HL-60 (cell line): Measurements from ENCODE around the gene AQP1.

Experiments used
- DNase-seq, 2 experiments: peaks; one replicate each; pipeline ENCODE4 v3.0.0-alpha.2; 2010 to 2020; ENCODE audit warnings: low read depth in 1 of 2, low spot score in 1 of 2
- H3K27ac ChIP-seq: fragments of 250-450 bp; sonication (Bioruptor Pico); replicated peaks from 2 replicates; pipeline ENCODE4 v1.5.1; 2020; ENCODE audit warnings: mild to moderate bottlenecking, moderate library complexity
- H3K27me3 ChIP-seq: fragments of 250-450 bp; sonication (Bioruptor Pico); 2 replicates; pipeline ENCODE4 v1.5.1; 2021; ENCODE audit warnings: mild to moderate bottlenecking, moderate library complexity; ENCODE audit not compliant: insufficient read depth, poor library complexity, severe bottlenecking
- H3K4me3 ChIP-seq: replicated peaks from 2 replicates; pipeline ENCODE4 v1.5.1; 2011; ENCODE audit warnings: mild to moderate bottlenecking, control low read depth, low read length; ENCODE audit not compliant: insufficient read depth
- CTCF ChIP-seq: IDR thresholded peaks from one replicate; pipeline ENCODE4 v1.5.1; 2011; ENCODE audit warnings: low read length, control low read depth, inconsistent platforms; ENCODE audit not compliant: insufficient read depth
- GABPA ChIP-seq: IDR thresholded peaks from 2 replicates; pipeline ENCODE4 v1.6.1; 2012; ENCODE audit warnings: low read depth
- POLR2AphosphoS5 ChIP-seq: IDR thresholded peaks from 2 replicates; pipeline ENCODE4 v1.6.1; 2012; ENCODE audit warnings: low read depth
- REST ChIP-seq: IDR thresholded peaks from 2 replicates; pipeline ENCODE4 v1.6.1; 2012; ENCODE audit warnings: low read depth; ENCODE audit not compliant: insufficient replicate concordance
- SPI1 ChIP-seq: IDR thresholded peaks from 2 replicates; pipeline ENCODE4 v1.6.1; 2012; ENCODE audit warnings: low read depth, mild to moderate bottlenecking, borderline replicate concordance

AQP1 gene

GRCh38 chr7:30903146-30903545 is 8.5 kb upstream of the AQP1 start:
- TF ChIP-seq POLR2AphosphoS5 (no peak), SPI1 (no peak), GABPA (no peak), REST (no peak), CTCF (no peak)
- H3K27me3 ChIP-seq, result no peaks in the 10 kb centered on the region
- H3K4me3 ChIP-seq, result no peak overlapping the region
- no peak for DNase-seq
- H3K27ac ChIP-seq, result no peak overlapping the region

- Histone ChIP-seq H3K4me3 (no peak overlapping the region), H3K27me3 (no peaks in the 10 kb centered on the region), H3K27ac (no peak overlapping the region)
- no peak for DNase-seq
- TF ChIP-seq GABPA (no peak), REST (no peak), CTCF (no peak), SPI1 (no peak)
Measured at GRCh38 chr7:30904561-30904960, 7.1 kb upstream of the AQP1 start.

- no peaks in the 10 kb centered on the region for H3K27me3 ChIP-seq
- DNase-seq, result no peak
- H3K27ac ChIP-seq, result no peak overlapping the region
- H3K4me3 ChIP-seq, result no peak overlapping the region
- TF ChIP-seq POLR2AphosphoS5 (no peak), CTCF (no peak), SPI1 (no peak)
Measured at GRCh38 chr7:30905078-30906012, 6.3 kb upstream of the AQP1 start.

- TF ChIP-seq CTCF (no peak), GABPA (no peak), POLR2AphosphoS5 (no peak), REST (no peak), SPI1 (no peak)
- Histone ChIP-seq H3K27ac (no peak overlapping the region), H3K27me3 (no peaks in the 10 kb centered on the region), H3K4me3 (no peak overlapping the region)
- DNase-seq, result no peak
Measured at GRCh38 chr7:30906014-30906413, 5.6 kb upstream of the AQP1 start.
